Body of pancreas (tissue), 4 donors: ENCODE results near the gene DGCR6L.
A peak's percentile ranks its signal among the peaks of the same experiment; 100 is the strongest.
"Not testable (repeated sequence)": the region's sequence is repeated elsewhere in the genome, so short reads cannot be mapped to it uniquely, and the experiment has no call there.

Experiments used
- POLR2A ChIP-seq, 3 donors: fragments of 450-650 bp; IDR thresholded peaks; one replicate each; pipeline ENCODE4 v1.6.1; 2016; ENCODE audit warnings: antibody characterized with exemption in 3 of 3, mild to moderate bottlenecking in 2 of 3
- TF ChIP-seq, protein P1 (sequence below), 7 experiments: fragments of 450-650 bp in 4 of 7; fragments of 200-600 bp in 3 of 7; sonication (generic) in 3 of 7; IDR thresholded peaks; one replicate each; pipeline ENCODE4 v1.5.1; 2016 to 2019; ENCODE audit warnings: antibody characterized with exemption in 7 of 7

DNA sequence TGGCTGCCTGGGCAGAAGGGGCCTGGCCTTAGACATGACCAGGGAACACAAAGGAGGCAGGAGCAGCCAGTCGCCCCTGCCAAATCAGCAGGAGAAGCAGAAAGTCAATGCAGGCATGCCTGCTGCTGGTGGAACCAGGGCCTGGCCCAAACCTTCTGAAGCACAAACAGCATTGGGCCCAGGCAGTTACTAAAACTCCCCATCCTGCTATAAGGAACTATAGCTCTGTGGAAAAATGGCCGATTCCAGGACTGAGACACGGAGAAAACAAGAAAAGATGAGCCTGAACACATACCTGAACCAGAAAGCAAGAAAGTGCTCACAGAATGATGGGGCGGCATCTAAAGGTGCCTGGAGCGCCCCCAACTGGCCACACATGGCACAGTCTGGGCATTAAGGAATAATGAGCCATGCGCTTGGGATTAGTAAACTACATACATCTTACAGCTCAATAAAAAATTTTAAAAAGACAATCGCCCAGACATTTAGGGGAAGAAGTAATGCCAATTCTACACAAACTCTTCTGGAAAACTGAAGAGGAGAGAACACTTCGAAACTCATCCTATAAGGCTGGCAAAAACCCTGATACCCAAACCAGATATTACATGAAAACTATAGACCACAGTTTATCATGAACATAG is 2.3 kb downstream of the DGCR6L start:
- TF ChIP-seq, protein P1, sequence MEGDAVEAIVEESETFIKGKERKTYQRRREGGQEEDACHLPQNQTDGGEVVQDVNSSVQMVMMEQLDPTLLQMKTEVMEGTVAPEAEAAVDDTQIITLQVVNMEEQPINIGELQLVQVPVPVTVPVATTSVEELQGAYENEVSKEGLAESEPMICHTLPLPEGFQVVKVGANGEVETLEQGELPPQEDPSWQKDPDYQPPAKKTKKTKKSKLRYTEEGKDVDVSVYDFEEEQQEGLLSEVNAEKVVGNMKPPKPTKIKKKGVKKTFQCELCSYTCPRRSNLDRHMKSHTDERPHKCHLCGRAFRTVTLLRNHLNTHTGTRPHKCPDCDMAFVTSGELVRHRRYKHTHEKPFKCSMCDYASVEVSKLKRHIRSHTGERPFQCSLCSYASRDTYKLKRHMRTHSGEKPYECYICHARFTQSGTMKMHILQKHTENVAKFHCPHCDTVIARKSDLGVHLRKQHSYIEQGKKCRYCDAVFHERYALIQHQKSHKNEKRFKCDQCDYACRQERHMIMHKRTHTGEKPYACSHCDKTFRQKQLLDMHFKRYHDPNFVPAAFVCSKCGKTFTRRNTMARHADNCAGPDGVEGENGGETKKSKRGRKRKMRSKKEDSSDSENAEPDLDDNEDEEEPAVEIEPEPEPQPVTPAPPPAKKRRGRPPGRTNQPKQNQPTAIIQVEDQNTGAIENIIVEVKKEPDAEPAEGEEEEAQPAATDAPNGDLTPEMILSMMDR (IDR thresholded peaks at IDR 0.05), result peak in 6 of 7 experiments; percentile 20 to 51 (median 30)
- TF ChIP-seq POLR2A (IDR thresholded peaks at IDR 0.05), result not testable (repeated sequence)
